ENCODE results near the gene SLIT3.

SLIT3 gene

DNA sequence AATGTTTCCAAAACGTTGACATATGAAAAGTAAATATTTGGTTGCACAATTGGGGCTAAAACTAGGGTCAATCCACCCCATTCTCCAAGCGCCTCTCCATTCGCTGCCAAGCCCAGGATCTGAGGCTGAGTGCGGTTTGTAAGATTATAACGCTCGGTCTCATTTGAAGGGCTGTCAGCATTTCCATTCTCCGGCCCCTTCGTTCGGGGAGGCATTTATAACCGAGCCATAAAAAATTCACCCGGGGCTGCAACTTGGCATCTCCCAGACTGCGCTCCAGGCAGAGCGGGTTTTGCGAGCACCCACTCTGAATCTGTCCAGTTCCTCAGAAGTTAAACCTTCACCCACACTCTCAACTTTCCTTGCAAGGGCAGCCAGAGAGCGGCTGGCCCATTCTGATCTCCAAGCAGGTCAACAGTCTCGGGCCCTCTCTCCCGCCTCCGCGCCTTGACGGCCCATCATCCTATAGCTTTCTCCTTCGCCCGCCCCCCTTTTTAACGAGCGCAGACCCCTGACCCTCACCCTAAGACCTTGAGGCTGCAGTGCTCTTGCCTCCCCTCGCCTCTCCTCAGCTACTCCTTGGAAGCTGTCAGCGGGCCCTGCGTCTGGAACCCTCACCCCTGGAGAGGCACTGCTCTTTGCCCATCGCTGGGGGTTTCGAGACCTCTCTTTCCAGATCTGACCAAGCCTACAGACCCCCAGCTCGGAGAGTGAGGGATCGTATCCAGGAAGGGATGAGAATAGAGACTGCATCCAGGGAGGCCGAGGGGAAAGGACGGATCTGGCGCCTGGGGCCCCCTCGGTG lies 1.1 kb downstream of the SLIT3 start:
- DNase-seq (ENCODE audit: low read depth in 3 of 3, low spot score in 1 of 3): no peak

DNA sequence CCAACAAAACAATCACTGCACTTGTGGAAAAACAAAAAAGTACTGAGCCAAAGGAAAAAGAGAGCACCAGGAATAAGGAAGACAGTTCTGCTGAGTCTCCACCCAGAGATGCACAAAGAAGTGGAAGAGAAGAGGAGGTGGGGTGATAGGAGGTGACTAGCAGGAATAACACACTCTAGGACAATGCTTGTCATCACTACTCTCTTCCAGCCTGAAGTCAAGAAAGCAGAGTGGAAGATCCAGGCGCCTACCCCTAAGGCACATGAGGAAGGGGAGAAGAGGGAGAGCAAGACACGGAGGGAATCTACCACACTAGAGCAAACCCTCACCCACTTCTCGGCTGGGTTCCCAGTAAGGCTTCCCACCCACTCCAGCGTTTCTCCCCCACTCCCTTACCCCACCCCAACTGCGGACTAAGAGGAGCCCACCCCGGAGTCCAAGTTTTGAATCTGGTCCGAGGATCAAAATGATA lies 1.7 kb downstream of the SLIT3 start:
- no peak for DNase-seq (ENCODE audit: low read depth in 3 of 3, low spot score in 1 of 3)

- DNase-seq (ENCODE audit: low read depth in 3 of 3, low spot score in 1 of 3): no peak
Measured at GRCh38 chr5:169298193-169298592, 2.7 kb downstream of the SLIT3 start.

- DNase-seq (ENCODE audit: low read depth in 3 of 3, low spot score in 1 of 3): no peak
Measured at GRCh38 chr5:169296419-169297143, 4.4 kb downstream of the SLIT3 start.

DNA sequence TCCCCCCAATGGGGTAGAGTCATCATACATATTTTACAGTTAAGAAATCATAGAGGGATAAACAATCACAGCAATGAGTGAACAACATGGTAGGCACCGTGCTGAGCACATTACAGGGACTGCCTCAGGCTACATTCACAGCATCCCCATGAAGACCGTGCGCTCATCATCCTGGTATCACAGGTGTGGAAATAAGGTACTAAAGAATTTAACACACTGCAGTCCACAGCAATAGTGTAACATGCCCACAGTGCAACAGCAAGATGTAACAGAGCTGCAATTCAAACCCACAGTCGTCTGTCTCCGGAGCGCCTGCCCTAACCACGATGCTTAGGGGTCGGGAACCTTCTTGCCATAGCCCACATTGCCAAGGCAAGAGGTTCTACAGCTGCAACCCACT lies 5.6 kb downstream of the SLIT3 start:
- no peak for DNase-seq (ENCODE audit: low read depth in 3 of 3, low spot score in 1 of 3)

DNA sequence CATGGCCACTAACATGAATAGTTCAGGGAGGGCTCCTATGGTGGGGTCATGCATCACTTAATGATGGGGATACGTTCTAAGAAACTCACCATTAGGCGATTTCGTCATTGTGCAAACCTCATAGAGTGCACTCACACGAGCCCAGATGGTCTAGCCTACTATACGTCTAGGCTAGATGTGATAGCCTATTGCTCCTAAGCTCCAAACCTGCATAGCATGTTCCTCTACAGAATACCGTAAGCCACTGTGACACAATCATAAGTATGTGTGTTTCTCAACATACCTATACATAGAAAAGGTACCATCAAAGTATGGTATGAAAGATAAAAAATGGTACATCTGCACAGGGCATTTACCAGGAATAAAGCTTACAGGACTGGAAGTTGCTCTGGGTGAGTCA lies 6.3 kb downstream of the SLIT3 start:
- DNase-seq (ENCODE audit: low read depth in 3 of 3, low spot score in 1 of 3): no peak

DNA sequence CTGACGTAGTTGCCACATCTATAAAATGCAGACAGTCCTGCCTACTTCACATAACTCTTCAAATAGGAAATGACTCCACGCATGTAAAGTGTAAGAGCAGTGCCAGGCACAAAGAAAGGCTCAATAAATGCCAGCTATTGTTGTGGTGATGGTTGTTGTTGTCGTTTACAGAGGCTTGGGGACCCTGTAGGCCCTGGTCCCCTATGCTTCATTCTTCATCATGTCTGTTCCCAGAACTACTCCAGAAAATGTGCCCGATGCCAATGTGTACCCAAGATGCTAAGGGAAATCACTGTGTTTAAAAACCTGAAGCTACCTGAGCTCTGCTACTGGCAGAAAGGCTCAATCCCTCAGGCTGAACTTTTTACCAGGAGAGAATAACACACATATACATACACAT lies 9.1 kb downstream of the SLIT3 start:
- no peak for DNase-seq (ENCODE audit: low read depth in 3 of 3, low spot score in 1 of 3)

- no peak for DNase-seq (ENCODE audit: low read depth in 3 of 3, low spot score in 1 of 3)
Measured at GRCh38 chr5:169290895-169291294, 10.0 kb downstream of the SLIT3 start.

DNA sequence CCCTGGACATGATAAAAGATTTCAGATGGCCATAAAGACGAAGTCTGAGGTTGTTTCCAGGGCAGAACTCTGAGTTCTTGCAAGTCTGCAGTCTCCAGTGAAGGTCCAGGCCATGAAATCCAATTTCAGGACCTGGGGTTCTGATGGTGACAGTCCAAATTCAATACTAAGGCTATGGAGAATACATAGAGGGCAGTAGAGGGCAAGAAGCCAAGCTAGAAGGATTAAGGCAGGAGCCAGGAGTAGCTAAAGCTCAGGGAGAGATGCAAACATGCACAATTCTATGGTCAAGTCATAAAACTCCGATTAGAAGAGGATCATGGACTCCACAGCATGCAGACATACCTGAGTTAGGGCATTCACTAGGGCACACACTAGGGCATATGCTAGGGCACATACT lies 11.4 kb downstream of the SLIT3 start:
- no peak for DNase-seq (ENCODE audit: low read depth in 3 of 3, low spot score in 1 of 3)

- no peak for DNase-seq (ENCODE audit: low read depth in 3 of 3, low spot score in 1 of 3)
Measured at GRCh38 chr5:169288066-169288930, 12.6 kb downstream of the SLIT3 start.

GRCh38 chr5:169287529-169287928 lies 13.4 kb downstream of the SLIT3 start:
- no peak for DNase-seq (ENCODE audit: low read depth in 3 of 3, low spot score in 1 of 3)

DNA sequence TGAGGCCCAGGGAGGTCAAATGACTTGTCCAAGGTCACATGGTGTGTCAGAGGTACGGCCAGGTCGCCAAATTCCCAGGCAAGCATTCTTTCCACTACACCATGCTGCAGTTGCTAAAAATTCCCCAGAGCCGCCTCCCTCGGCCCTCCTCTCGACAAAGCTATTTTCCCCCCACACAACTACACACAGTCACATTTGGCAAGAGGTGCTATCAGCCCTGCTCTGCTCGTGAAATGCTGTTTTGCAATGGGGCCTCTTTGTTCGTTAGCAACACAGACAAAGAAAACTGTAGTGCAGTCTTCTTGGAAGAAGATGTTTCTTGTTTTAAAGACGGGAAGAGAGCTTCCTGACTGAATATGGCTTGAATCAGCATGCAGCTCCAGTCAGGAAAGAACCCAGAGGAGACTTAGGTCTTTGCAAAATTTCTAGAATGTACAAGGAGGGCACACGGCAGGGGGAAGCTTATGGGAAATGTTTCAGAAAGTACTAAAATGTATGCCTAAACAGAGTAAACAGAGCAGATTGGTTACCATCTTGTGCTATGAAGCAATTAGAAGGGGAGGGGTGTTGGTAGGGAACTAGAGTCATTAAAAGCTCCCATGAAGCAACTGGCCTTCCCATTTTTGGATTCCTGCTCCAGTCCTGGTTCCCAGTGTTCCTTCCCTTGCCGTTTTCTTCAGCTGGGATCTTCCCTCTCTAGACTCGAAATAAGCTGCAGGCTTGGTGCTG lies 14.2 kb downstream of the SLIT3 start:
- DNase-seq (ENCODE audit: low read depth in 3 of 3, low spot score in 1 of 3): no peak

DNA sequence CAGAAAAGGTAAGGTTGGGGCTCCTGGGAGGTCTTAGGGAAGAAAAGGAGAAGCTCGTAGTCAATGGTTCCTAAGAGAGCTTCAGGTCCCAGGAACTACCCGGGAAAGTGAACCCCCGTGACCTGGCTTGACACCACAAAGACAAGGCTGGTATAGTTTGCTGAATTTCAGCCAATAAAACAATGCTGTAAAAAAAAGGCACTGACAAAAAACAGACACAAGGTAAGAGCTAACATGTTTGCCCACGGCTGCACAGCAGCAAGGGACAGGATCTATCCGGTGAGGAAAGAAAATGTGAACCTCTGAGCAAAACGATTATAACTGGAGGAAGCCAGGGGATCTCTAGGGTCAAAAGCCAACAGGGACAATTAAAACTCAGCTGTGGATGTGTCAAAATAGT lies 17.1 kb downstream of the SLIT3 start:
- no peak for DNase-seq (ENCODE audit: low read depth in 3 of 3, low spot score in 1 of 3)

GRCh38 chr5:169281625-169282024 lies 19.3 kb downstream of the SLIT3 start:
- no peak for DNase-seq (ENCODE audit: low read depth in 3 of 3, low spot score in 1 of 3)

DNA sequence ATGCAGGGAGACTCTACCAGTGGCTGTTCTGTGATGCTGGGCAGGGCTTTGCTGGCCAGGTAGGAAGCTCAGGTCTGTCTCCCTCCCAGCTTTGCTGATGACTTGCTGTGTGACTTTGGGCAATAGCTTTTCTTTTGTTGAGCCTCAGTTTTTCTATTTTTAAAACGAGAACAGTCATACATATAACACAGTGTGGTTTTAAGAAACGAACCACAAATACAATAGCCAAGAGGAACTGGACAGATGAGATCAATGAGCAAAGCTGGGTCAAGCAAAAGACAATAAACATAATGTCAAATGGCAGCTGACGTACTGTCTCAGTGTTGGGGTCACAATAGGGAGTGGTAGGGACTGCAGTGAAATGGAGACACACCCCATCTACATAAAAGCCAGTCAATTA lies 20.2 kb downstream of the SLIT3 start:
- DNase-seq (ENCODE audit: low read depth in 3 of 3, low spot score in 1 of 3): no peak

DNA sequence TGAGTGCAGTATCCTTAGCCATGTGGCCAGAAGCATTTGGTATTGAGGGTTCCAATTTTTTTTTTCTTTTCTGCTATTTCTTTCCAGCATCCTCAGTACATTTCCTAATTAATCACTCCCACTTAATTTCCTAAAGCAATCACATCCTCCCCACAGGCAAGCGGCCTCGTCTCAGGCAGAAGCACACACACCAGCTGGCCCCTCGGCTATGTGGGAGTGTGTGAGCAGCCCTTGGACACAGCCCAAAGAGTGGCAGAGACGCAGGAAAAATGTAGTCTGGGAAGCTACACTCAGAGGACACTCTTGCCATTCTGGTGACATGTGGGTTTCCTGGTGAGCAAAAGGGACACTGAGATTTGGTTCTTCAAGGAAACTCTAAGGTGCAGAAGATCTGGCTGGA lies 20.7 kb downstream of the SLIT3 start:
- DNase-seq (ENCODE audit: low read depth in 3 of 3, low spot score in 1 of 3): no peak

GRCh38 chr5:169279125-169279524 lies 21.8 kb downstream of the SLIT3 start:
- DNase-seq (ENCODE audit: low read depth in 3 of 3, low spot score in 1 of 3): no peak

GRCh38 chr5:169273881-169274280 lies 27.1 kb downstream of the SLIT3 start:
- DNase-seq (ENCODE audit: low read depth in 3 of 3, low spot score in 1 of 3): no peak

- DNase-seq (ENCODE audit: low read depth in 3 of 3, low spot score in 1 of 3): no peak
Measured at GRCh38 chr5:169273451-169273850, 27.5 kb downstream of the SLIT3 start.

- DNase-seq (ENCODE audit: low read depth in 3 of 3, low spot score in 1 of 3): no peak
Measured at GRCh38 chr5:169272731-169273427, 28.1 kb downstream of the SLIT3 start.

All from stimulated activated CD4-positive, alpha-beta T cell treated with anti-CD3 and anti-CD28 coated beads, TNF-alpha, amount 100 ng/mL, for 1 hour (primary cell).